ENCODE measurements around the gene COL6A2.

The COL6A2 gene

GRCh38 chr21:46120301-46121285 is 22.7 kb downstream of the COL6A2 start:
- in situ Hi-C loops (cut with HindIII; ENCODE audit: low pct_ligation_motif_present, low pct_unique_long_range_greater_than_20kb, low sequenced_read_pairs) = no loop called here
- DNase-seq = no peak

GRCh38 chr21:46121286-46122221 is 23.6 kb downstream of the COL6A2 start:
- DNase-seq = no peak
- in situ Hi-C loops (cut with HindIII; ENCODE audit: low pct_ligation_motif_present, low pct_unique_long_range_greater_than_20kb, low sequenced_read_pairs) = no loop called here

GRCh38 chr21:46122237-46122671 is 24.3 kb downstream of the COL6A2 start:
- no peak for DNase-seq
- in situ Hi-C loops (cut with HindIII; ENCODE audit: low pct_ligation_motif_present, low pct_unique_long_range_greater_than_20kb, low sequenced_read_pairs) = no loop called here

GRCh38 chr21:46122758-46123683 is 25.1 kb downstream of the COL6A2 start:
- no peak for DNase-seq

GRCh38 chr21:46124083-46124925 is 26.4 kb downstream of the COL6A2 start:
- in situ Hi-C loops (cut with HindIII; ENCODE audit: low pct_ligation_motif_present, low pct_unique_long_range_greater_than_20kb, low sequenced_read_pairs) = no loop called here
- no peak for DNase-seq

More at GRCh38 chr21:46122758-46123683, 25.1 kb downstream of the COL6A2 start:
- in situ Hi-C loops (cut with HindIII; ENCODE audit: low pct_ligation_motif_present, low pct_unique_long_range_greater_than_20kb, low sequenced_read_pairs) = no loop called here

- no peak for DNase-seq
- in situ Hi-C loops (cut with HindIII; ENCODE audit: low pct_ligation_motif_present, low pct_unique_long_range_greater_than_20kb, low sequenced_read_pairs) = no loop called here
Observed at GRCh38 chr21:46124926-46125845, 27.3 kb downstream of the COL6A2 start.

GRCh38 chr21:46125846-46126301 is 28.0 kb downstream of the COL6A2 start:
- in situ Hi-C loops (cut with HindIII; ENCODE audit: low pct_ligation_motif_present, low pct_unique_long_range_greater_than_20kb, low sequenced_read_pairs) = no loop called here
- no peak for DNase-seq

- DNase-seq = no peak
- in situ Hi-C loops (cut with HindIII; ENCODE audit: low pct_ligation_motif_present, low pct_unique_long_range_greater_than_20kb, low sequenced_read_pairs) = no loop called here
Observed at GRCh38 chr21:46126309-46127238, 28.7 kb downstream of the COL6A2 start.

GRCh38 chr21:46127239-46128105 is 29.6 kb downstream of the COL6A2 start:
- no peak for DNase-seq
- in situ Hi-C loops (cut with HindIII; ENCODE audit: low pct_ligation_motif_present, low pct_unique_long_range_greater_than_20kb, low sequenced_read_pairs) = no loop called here

- in situ Hi-C loops (cut with HindIII; ENCODE audit: low pct_ligation_motif_present, low pct_unique_long_range_greater_than_20kb, low sequenced_read_pairs) = no loop called here
- DNase-seq = no peak
Observed at GRCh38 chr21:46128106-46128932, 30.4 kb downstream of the COL6A2 start.

GRCh38 chr21:46128933-46129571 is 31.1 kb downstream of the COL6A2 start:
- in situ Hi-C loops (cut with HindIII; ENCODE audit: low pct_ligation_motif_present, low pct_unique_long_range_greater_than_20kb, low sequenced_read_pairs) = no loop called here
- no peak for DNase-seq

- no peak for DNase-seq
- in situ Hi-C loops (cut with HindIII; ENCODE audit: low pct_ligation_motif_present, low pct_unique_long_range_greater_than_20kb, low sequenced_read_pairs) = no loop called here
Observed at GRCh38 chr21:46129846-46130651, 32.1 kb downstream of the COL6A2 start.

All from ACHN (cell line).